Astrocyte (in vitro differentiated cells and primary cell): Measurements from ENCODE around the gene LHCGR.

ENCODE experiments used
- EZH2 ChIP-seq: IDR thresholded peaks from 2 replicates; pipeline ENCODE4 v1.6.1; 2012; ENCODE audit warnings: mild to moderate bottlenecking, low read length, inconsistent platforms; ENCODE audit not compliant: insufficient read depth
- TF ChIP-seq, protein P1 (sequence below): IDR thresholded peaks from 2 replicates; pipeline ENCODE4 v1.5.1; 2011; ENCODE audit warnings: low read depth, mild to moderate bottlenecking, inconsistent platforms, low read length, moderate library complexity; ENCODE audit not compliant: insufficient read depth

DNA sequence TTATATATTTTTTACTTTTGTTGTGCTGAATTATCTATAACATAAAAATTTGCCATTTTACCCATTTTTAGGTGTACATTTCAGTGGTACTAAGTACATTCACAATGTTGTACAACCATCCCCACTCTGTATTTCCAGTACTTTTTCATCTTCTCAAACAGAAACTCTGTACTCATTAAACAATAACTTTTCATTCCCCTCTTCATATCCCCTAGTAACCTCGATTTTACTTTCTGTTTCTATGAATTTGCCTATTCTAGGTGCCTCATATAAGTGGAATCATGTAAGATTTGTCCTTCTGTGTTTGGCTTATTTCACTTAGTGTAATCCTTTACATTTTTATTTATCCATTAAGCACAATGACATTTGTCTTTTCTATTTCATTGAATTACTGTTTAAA, 86.5 kb downstream of the LHCGR start:
- TF ChIP-seq, protein P1, sequence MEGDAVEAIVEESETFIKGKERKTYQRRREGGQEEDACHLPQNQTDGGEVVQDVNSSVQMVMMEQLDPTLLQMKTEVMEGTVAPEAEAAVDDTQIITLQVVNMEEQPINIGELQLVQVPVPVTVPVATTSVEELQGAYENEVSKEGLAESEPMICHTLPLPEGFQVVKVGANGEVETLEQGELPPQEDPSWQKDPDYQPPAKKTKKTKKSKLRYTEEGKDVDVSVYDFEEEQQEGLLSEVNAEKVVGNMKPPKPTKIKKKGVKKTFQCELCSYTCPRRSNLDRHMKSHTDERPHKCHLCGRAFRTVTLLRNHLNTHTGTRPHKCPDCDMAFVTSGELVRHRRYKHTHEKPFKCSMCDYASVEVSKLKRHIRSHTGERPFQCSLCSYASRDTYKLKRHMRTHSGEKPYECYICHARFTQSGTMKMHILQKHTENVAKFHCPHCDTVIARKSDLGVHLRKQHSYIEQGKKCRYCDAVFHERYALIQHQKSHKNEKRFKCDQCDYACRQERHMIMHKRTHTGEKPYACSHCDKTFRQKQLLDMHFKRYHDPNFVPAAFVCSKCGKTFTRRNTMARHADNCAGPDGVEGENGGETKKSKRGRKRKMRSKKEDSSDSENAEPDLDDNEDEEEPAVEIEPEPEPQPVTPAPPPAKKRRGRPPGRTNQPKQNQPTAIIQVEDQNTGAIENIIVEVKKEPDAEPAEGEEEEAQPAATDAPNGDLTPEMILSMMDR = no peak
- TF ChIP-seq EZH2 = no peak
